Body of pancreas (tissue), 4 donors: Measurements from ENCODE around the gene HMSD.

ENCODE experiments used
- CTCF ChIP-seq, 7 experiments: fragments of 450-650 bp in 4 of 7; fragments of 200-600 bp in 3 of 7; sonication (generic) in 3 of 7; IDR thresholded peaks; one replicate each; pipeline ENCODE4 v1.5.1; 2016 to 2019; ENCODE audit warnings: antibody characterized with exemption in 7 of 7
- POLR2A ChIP-seq, 3 donors: fragments of 450-650 bp; IDR thresholded peaks; one replicate each; pipeline ENCODE4 v1.6.1; 2016; ENCODE audit warnings: antibody characterized with exemption in 3 of 3, mild to moderate bottlenecking in 2 of 3

- TF ChIP-seq CTCF (IDR thresholded peaks at IDR 0.05): no peak
- TF ChIP-seq POLR2A (IDR thresholded peaks at IDR 0.05): no peak
These were observed 31.9 kb downstream of the HMSD start for GRCh38 chr18:63980896-63981460.
